ENCODE measurements around the gene SRP9. TPM values are rescaled to one million over a fixed set of nuclear protein-coding genes. Genes with fewer than 3 reads are reported as not detected.

SRP9 gene
- total RNA-seq, result 193 and 397 TPM in 2 replicates

DNA sequence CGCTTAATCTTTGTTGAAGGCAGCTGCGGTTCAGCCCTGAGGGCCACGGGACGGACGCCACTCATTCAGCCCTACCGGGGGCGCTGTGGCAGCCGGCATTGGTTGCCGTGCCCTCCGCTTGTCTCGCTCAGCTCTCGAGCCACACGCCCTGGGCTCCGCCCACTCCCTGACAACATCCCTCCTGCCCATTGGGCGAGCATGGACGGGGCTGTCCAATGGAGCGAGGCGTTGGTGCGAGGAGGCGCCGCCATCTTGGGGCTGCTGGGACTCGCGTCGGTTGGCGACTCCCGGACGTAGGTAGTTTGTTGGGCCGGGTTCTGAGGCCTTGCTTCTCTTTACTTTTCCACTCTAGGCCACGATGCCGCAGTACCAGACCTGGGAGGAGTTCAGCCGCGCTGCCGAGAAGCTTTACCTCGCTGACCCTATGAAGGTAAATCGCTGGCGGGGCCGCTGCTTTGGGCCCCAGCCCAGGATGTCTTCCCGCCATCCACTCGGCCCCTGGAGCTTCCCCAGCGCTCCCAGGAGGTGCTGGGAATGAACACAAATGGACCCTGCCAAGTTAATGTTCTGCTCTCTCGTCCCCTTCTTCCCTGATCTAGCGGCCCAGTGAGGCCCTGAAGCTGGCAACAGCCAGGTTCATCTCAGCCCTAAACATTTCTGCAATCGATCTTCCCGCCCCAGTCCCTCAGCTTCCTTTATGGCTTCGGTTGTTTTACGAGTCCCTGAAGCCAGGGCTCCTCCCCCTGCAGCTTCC lies at the start of gene SRP9:
SRP9 (plus strand) TSS at position 244 of the 754 bp plus-strand sequence; CDS start at position 359, 115 bp downstream.

DNA sequence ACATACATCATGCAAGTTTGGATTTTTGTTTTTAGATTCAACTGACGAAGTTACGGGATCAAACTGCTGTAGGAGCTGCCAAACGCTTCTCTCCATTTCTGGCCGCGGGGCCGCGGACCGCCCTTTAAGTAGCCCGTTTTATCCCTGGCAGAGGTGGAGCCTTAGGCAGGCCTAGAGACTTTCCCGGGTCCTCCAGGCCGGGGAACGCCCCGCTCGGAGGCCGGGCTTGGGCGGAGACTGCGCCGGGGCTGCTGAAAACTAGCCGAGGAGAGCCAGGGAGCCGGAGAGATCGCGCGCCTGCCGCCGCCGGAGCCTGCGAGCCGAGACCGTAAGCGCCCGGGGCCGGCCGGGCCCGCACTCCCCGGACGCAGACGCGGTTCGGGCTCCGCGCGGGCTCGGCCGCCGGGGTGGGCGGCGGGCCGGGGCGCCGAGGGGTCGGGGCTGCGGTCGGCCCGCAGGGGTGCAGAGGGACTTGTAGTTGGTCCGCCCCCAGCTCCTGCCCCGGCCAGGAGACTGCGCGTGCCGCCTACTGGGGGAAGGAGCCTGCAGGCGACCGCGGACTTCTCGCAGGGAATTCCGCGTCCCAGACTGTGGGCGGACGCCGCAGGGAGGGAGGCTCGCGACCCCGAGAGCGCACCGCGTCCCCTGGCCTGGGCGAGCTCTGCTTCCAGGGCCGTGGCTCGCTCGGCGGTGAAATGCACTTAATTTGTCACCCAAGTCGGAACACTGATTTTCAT lies 32.4 kb downstream of the SRP9 start, which contains the start of gene EPHX1:
EPHX1 (plus strand) TSS at position 283 of the 737 bp plus-strand sequence. CDS start 18,606 bp downstream, outside the sequence.

Other genes starting within 250 kb of the SRP9 start
- gene ENAH, start 124.7 kb upstream of the SRP9 start, total RNA-seq, result 86.2 and 99.9 TPM in 2 replicates
- 67.9 and 112 TPM in 2 replicates for gene EPHX1, start 32.3 kb downstream of the SRP9 start, total RNA-seq
- 22.5 and 25.8 TPM in 2 replicates for gene TMEM63A, start 104.6 kb downstream of the SRP9 start, total RNA-seq
- not detected in 2 replicates for gene LEFTY1, start 111.3 kb downstream of the SRP9 start, total RNA-seq
- 29.1 and 44.0 TPM in 2 replicates for gene PYCR2, start 146.4 kb downstream of the SRP9 start, total RNA-seq
- not detected in 2 replicates for gene LEFTY2, start 163.4 kb downstream of the SRP9 start, total RNA-seq
- gene SDE2, start 221.5 kb downstream of the SRP9 start, total RNA-seq, result 15.3 and 15.5 TPM in 2 replicates